Testis (tissue), 3 donors: ENCODE data around the gene DEPDC5. TPM values are rescaled to one million over a fixed set of nuclear protein-coding genes. Genes with fewer than 3 reads are reported as not detected.

ENCODE experiments used
- DNase-seq: peaks from one replicate; pipeline ENCODE4 v3.0.0-alpha.2; 2019
- H3K27ac ChIP-seq, 2 donors: fragments of 200-600 bp; sonication (generic); one replicate each; pipeline ENCODE4 v1.5.1; 2019
- H3K27me3 ChIP-seq: fragments of 200-600 bp; sonication (generic); one replicate; pipeline ENCODE4 v1.5.1; 2019
- H3K36me3 ChIP-seq: fragments of 200-600 bp; sonication (generic); one replicate; pipeline ENCODE4 v1.5.1; 2017; ENCODE audit warnings: low read depth; ENCODE audit errors: missing control alignments
- H3K4me1 ChIP-seq: fragments of 200-600 bp; sonication (generic); one replicate; pipeline ENCODE4 v1.5.1; 2019
- H3K4me3 ChIP-seq, 2 donors: fragments of 200-600 bp; sonication (generic); one replicate each; pipeline ENCODE4 v1.5.1; 2017 to 2019
- H3K9me3 ChIP-seq: fragments of 200-600 bp; sonication (generic); one replicate; pipeline ENCODE4 v1.5.1; 2017
- CTCF ChIP-seq, 3 experiments: fragments of 450-650 bp in 2 of 3; fragments of 200-600 bp in 1 of 3; sonication (generic) in 1 of 3; IDR thresholded peaks; one replicate each; pipeline ENCODE4 v1.5.1; 2016 to 2019; ENCODE audit warnings: antibody characterized with exemption in 3 of 3, mild to moderate bottlenecking in 2 of 3, moderate library complexity in 1 of 3
- POLR2A ChIP-seq: fragments of 450-650 bp; IDR thresholded peaks from one replicate; pipeline ENCODE4 v1.6.1; 2017; ENCODE audit warnings: antibody characterized with exemption, mild to moderate bottlenecking, moderate library complexity
- WGBS, 2 donors: methylation state at CpG; one replicate each; pipeline ENCODE4 v1.1.5; 2018; 5-methylcytosine and 5-hydroxymethylcytosine counted together
- intact Hi-C: fragments of 100-400 bp; cut with DNase I; formaldehyde crosslinking; loops from one replicate; pipeline ENCODE4 v1.15.1; 2023; ENCODE audit warnings: low total_unique reads
- polyA plus RNA-seq: library from polyadenylated mRNA; stranded (reverse); fragments of 350-450 nt; fragmentation: Illumina TruSeq; extraction: RNeasy Lipid Tissue Mini Kit (QIAGEN cat#74804); gene quantifications from one replicate; pipeline ENCODE4 v1.2.3, GENCODE V29; 2014; ENCODE audit warnings: low read depth, low replicate concordance; ENCODE audit not compliant: insufficient read depth
- total RNA-seq, 2 donors: library from RNA; depleted of rRNA; stranded (reverse); fragments of >200 nt; gene quantifications; one replicate each; pipeline ENCODE4 v1.2.3, GENCODE V29; 2016

DEPDC5 gene
- total and polyA plus RNA-seq, 3 donors from 2014 or later = 22.1 to 70.6 (median 57.8) TPM

GRCh38 chr22:31879585-31879984 lies 125.8 kb downstream of the DEPDC5 start:
- no peak for DNase-seq
- TF ChIP-seq CTCF (IDR thresholded peaks at IDR 0.05) (no peak), POLR2A (no peak)
- no peak overlapping the region for H3K27ac ChIP-seq
- no peaks in the 10 kb centered on the region for H3K9me3 ChIP-seq
- H3K4me3 ChIP-seq = no peak overlapping the region
- intact Hi-C loops = no loop called here
- H3K27me3 ChIP-seq = no peaks in the 10 kb centered on the region
- 89 to 91% methylated on average over 12 to 14 of the region's 14 CpGs for WGBS, 2 donors
- no peaks in the 10 kb centered on the region for H3K4me1 ChIP-seq
- H3K36me3 ChIP-seq = no peaks in the 10 kb centered on the region

- DNase-seq = no peak
- Histone ChIP-seq H3K4me1 (no peaks in the 10 kb centered on the region), H3K4me3 (no peak overlapping the region), H3K27me3 (no peaks in the 10 kb centered on the region), H3K36me3 (no peaks in the 10 kb centered on the region), H3K27ac (no peak overlapping the region), H3K9me3 (no peaks in the 10 kb centered on the region)
- TF ChIP-seq CTCF (IDR thresholded peaks at IDR 0.05) (no peak), POLR2A (no peak)
- 91 to 93% methylated on average over 6 of the region's 6 CpGs for WGBS, 2 donors
- intact Hi-C loops = no loop called here
Measured at GRCh38 chr22:31881200-31881599, 127.4 kb downstream of the DEPDC5 start.

GRCh38 chr22:31881865-31882264 lies 128.0 kb downstream of the DEPDC5 start:
- Histone ChIP-seq H3K4me3 (no peak overlapping the region), H3K9me3 (no peaks in the 10 kb centered on the region), H3K27ac (no peak overlapping the region), H3K36me3 (no peaks in the 10 kb centered on the region), H3K4me1 (no peaks in the 10 kb centered on the region), H3K27me3 (no peaks in the 10 kb centered on the region)
- intact Hi-C loops = no loop called here
- no peak for DNase-seq
- WGBS, 2 donors = 86 to 93% methylated on average over 3 of the region's 3 CpGs
- TF ChIP-seq CTCF (IDR thresholded peaks at IDR 0.05) (no peak), POLR2A (no peak)

- no peak for DNase-seq
- intact Hi-C loops = no loop called here
- Histone ChIP-seq H3K4me3 (no peak overlapping the region), H3K9me3 (no peaks in the 10 kb centered on the region), H3K4me1 (no peaks in the 10 kb centered on the region), H3K27ac (no peak overlapping the region), H3K27me3 (no peaks in the 10 kb centered on the region), H3K36me3 (no peaks in the 10 kb centered on the region)
- no peak for TF ChIP-seq CTCF (IDR thresholded peaks at IDR 0.05)
- TF ChIP-seq POLR2A = no peak
- 79 to 93% methylated on average over 3 of the region's 3 CpGs for WGBS, 2 donors
Measured at GRCh38 chr22:31882971-31883370, 129.2 kb downstream of the DEPDC5 start.

- 88 to 96% methylated on average over 6 of the region's 6 CpGs for WGBS, 2 donors
- no peak overlapping the region for H3K4me3 ChIP-seq
- H3K9me3 ChIP-seq = no peaks in the 10 kb centered on the region
- intact Hi-C loops = no loop called here
- no peaks in the 10 kb centered on the region for H3K36me3 ChIP-seq
- no peaks in the 10 kb centered on the region for H3K27me3 ChIP-seq
- no peak for TF ChIP-seq CTCF (IDR thresholded peaks at IDR 0.05)
- no peak for TF ChIP-seq POLR2A
- H3K27ac ChIP-seq = no peak overlapping the region
- DNase-seq = no peak
- H3K4me1 ChIP-seq = no peaks in the 10 kb centered on the region
Measured at GRCh38 chr22:31883989-31884388, 130.2 kb downstream of the DEPDC5 start.
